ENCODE data around the gene ASIC4. TPM values are rescaled to one million over a fixed set of nuclear protein-coding genes. Genes with fewer than 3 reads are reported as not detected.

The ASIC4 gene
- total RNA-seq, 1 experiment from 2014 or later, result 0.79 TPM

DNA sequence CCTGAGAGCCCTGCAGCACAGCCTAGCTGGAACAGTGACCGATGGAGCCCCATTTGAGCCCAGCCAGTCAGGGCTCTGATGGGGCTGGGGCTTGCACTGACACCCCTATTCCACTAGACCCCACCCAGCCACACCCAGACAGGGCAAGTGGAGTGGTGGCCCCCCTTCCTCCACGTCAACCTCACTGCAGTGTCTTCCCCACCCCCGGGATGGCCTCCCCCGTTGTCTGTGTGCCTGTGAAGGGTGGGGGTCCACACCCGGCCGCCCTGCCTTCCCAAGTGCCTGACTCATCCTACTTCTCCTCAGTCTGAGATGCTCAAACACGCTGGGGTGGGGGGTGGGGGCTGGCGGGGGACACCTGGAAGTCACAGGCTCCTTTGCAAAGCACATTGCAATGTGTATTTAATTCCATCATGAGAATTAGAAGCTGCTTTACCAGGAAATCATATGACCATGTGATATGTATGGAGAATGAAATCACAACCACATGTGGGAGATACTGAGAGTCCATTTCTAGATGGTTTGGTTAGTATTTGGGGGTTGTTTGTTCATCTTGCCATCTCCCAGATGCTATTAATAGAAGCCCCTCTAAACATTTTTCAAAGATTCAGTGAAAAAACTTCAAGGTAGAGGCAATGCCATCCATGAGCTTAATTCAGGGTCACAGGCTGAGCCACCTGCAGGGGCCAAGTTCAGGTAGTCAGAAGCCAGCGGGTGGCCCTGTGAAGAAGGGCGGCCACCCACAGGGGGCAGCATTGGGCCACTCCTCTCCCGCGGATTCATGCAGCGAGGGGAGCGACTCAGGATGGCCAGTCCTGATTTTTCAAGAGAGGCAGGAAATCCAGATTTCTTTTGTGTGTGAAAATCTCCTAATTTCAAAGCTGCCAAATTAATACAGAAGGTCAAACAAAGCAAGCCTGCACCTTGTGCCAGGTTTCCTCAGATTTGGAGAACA is 38.3 kb upstream of the ASIC4 start (continued):
- TF ChIP-seq, protein P1, sequence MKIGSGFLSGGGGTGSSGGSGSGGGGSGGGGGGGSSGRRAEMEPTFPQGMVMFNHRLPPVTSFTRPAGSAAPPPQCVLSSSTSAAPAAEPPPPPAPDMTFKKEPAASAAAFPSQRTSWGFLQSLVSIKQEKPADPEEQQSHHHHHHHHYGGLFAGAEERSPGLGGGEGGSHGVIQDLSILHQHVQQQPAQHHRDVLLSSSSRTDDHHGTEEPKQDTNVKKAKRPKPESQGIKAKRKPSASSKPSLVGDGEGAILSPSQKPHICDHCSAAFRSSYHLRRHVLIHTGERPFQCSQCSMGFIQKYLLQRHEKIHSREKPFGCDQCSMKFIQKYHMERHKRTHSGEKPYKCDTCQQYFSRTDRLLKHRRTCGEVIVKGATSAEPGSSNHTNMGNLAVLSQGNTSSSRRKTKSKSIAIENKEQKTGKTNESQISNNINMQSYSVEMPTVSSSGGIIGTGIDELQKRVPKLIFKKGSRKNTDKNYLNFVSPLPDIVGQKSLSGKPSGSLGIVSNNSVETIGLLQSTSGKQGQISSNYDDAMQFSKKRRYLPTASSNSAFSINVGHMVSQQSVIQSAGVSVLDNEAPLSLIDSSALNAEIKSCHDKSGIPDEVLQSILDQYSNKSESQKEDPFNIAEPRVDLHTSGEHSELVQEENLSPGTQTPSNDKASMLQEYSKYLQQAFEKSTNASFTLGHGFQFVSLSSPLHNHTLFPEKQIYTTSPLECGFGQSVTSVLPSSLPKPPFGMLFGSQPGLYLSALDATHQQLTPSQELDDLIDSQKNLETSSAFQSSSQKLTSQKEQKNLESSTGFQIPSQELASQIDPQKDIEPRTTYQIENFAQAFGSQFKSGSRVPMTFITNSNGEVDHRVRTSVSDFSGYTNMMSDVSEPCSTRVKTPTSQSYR (CRISPR knock-in tag; IDR thresholded peaks at IDR 0.05), result no peak
- no peak for TF ChIP-seq OVOL2 (CRISPR knock-in tag; IDR thresholded peaks at IDR 0.05; ENCODE audit: borderline replicate concordance)
- TF ChIP-seq, protein P2, sequence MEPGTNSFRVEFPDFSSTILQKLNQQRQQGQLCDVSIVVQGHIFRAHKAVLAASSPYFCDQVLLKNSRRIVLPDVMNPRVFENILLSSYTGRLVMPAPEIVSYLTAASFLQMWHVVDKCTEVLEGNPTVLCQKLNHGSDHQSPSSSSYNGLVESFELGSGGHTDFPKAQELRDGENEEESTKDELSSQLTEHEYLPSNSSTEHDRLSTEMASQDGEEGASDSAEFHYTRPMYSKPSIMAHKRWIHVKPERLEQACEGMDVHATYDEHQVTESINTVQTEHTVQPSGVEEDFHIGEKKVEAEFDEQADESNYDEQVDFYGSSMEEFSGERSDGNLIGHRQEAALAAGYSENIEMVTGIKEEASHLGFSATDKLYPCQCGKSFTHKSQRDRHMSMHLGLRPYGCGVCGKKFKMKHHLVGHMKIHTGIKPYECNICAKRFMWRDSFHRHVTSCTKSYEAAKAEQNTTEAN (CRISPR knock-in tag; IDR thresholded peaks at IDR 0.05), result no peak
- TF ChIP-seq, protein P3, sequence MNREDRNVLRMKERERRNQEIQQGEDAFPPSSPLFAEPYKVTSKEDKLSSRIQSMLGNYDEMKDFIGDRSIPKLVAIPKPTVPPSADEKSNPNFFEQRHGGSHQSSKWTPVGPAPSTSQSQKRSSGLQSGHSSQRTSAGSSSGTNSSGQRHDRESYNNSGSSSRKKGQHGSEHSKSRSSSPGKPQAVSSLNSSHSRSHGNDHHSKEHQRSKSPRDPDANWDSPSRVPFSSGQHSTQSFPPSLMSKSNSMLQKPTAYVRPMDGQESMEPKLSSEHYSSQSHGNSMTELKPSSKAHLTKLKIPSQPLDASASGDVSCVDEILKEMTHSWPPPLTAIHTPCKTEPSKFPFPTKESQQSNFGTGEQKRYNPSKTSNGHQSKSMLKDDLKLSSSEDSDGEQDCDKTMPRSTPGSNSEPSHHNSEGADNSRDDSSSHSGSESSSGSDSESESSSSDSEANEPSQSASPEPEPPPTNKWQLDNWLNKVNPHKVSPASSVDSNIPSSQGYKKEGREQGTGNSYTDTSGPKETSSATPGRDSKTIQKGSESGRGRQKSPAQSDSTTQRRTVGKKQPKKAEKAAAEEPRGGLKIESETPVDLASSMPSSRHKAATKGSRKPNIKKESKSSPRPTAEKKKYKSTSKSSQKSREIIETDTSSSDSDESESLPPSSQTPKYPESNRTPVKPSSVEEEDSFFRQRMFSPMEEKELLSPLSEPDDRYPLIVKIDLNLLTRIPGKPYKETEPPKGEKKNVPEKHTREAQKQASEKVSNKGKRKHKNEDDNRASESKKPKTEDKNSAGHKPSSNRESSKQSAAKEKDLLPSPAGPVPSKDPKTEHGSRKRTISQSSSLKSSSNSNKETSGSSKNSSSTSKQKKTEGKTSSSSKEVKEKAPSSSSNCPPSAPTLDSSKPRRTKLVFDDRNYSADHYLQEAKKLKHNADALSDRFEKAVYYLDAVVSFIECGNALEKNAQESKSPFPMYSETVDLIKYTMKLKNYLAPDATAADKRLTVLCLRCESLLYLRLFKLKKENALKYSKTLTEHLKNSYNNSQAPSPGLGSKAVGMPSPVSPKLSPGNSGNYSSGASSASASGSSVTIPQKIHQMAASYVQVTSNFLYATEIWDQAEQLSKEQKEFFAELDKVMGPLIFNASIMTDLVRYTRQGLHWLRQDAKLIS (CRISPR knock-in tag; IDR thresholded peaks at IDR 0.05; ENCODE audit: borderline replicate concordance), result no peak

DNA sequence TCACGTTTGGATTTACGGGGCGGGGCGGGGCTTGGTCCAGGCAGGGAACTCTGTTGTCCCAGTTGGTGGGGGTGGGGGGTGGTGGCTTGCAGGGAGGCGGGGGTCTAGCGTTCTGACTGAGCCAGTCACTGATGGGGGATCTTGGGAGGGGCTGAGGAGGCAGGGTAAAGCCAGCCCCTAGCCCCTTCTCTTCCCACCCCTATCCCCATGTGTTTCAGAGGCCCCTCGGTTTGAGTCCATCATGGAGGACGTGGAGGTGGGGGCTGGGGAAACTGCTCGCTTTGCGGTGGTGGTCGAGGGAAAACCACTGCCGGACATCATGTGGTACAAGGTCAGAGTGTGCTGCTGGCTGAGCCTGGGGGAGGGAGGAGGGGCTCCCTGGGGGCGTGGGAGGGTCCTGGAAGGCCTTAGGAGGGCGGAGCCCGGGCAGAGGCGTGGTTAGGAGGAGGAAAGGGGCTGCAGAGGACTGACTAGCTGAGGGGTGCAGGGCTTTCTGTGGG is 37.6 kb upstream of the ASIC4 start:
- peak; percentile 94 for DNase-seq (ENCODE audit: low spot score)
- peaks cover 24% of the 10 kb centered on the region for H3K4me1 Mint-ChIP-seq
- H3K9me3 Mint-ChIP-seq, result no peaks in the 10 kb centered on the region
- H3K36me3 Mint-ChIP-seq, result no peaks in the 10 kb centered on the region
- ChIA-PET POLR2A (interaction anchor here (0.6 to 1.4 kb wide), 3 partner anchors 21 to 43 kb away, joined by 3 to 4 read pairs (median 4); partner anchors contain the start of gene GMPPA), CTCF (interaction anchor here (0.5 to 35.9 kb wide), 25 partner anchors 9 to 224 kb away, joined by 3 to 2316 read pairs (median 7); partner anchors contain the start of genes ASIC4, CHPF, DNPEP and GMPPA)
- peak; percentile 93 for ATAC-seq
- peak overlapping the region; percentile 68 for H3K4me3 Mint-ChIP-seq
- TF ChIP-seq, protein P4, sequence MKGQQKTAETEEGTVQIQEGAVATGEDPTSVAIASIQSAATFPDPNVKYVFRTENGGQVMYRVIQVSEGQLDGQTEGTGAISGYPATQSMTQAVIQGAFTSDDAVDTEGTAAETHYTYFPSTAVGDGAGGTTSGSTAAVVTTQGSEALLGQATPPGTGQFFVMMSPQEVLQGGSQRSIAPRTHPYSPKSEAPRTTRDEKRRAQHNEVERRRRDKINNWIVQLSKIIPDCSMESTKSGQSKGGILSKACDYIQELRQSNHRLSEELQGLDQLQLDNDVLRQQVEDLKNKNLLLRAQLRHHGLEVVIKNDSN (CRISPR knock-in tag; IDR thresholded peaks at IDR 0.05), result peak; percentile 55; the same call in 1 of the 2 replicates
- TF ChIP-seq ZNF232 (CRISPR knock-in tag; IDR thresholded peaks at IDR 0.05) (no peak), SP1 (CRISPR knock-in tag; conservative IDR thresholded peaks at IDR 0.05) (peak; percentile 41)
- TF ChIP-seq, protein P5, sequence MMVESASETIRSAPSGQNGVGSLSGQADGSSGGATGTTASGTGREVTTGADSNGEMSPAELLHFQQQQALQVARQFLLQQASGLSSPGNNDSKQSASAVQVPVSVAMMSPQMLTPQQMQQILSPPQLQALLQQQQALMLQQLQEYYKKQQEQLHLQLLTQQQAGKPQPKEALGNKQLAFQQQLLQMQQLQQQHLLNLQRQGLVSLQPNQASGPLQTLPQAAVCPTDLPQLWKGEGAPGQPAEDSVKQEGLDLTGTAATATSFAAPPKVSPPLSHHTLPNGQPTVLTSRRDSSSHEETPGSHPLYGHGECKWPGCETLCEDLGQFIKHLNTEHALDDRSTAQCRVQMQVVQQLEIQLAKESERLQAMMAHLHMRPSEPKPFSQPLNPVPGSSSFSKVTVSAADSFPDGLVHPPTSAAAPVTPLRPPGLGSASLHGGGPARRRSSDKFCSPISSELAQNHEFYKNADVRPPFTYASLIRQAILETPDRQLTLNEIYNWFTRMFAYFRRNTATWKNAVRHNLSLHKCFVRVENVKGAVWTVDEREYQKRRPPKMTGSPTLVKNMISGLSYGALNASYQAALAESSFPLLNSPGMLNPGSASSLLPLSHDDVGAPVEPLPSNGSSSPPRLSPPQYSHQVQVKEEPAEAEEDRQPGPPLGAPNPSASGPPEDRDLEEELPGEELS (CRISPR knock-in tag; IDR thresholded peaks at IDR 0.05), result 0 out of 2 replicates have a peak, but pooled peaks have one; percentile 20
- TF ChIP-seq, protein P6, sequence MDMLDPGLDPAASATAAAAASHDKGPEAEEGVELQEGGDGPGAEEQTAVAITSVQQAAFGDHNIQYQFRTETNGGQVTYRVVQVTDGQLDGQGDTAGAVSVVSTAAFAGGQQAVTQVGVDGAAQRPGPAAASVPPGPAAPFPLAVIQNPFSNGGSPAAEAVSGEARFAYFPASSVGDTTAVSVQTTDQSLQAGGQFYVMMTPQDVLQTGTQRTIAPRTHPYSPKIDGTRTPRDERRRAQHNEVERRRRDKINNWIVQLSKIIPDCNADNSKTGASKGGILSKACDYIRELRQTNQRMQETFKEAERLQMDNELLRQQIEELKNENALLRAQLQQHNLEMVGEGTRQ (CRISPR knock-in tag; IDR thresholded peaks at IDR 0.05), result peak; percentile 61
- H3K27me3 Mint-ChIP-seq (ENCODE audit: low read depth), result no peaks in the 10 kb centered on the region
- H3K27ac Mint-ChIP-seq, result peak overlapping the region; percentile 81; the same call in 1 of the 2 replicates

Data from WTC11 (cell line).